Kidney capillary endothelial cell (primary cell): ENCODE data around the gene HIVEP2.

Experiments
- DNase-seq: peaks from one replicate; pipeline ENCODE4 v3.0.0-alpha.2; 2018; ENCODE audit warnings: low spot score

The HIVEP2 gene

GRCh38 chr6:142944124-142945048 is 590 bp downstream of the HIVEP2 start:
- DNase-seq, result peak; percentile 49

GRCh38 chr6:142943711-142944123 is 1.3 kb downstream of the HIVEP2 start:
- DNase-seq, result no peak

- DNase-seq, result peak; percentile 55
Measured at GRCh38 chr6:142942805-142943227, 2.2 kb downstream of the HIVEP2 start.

DNA sequence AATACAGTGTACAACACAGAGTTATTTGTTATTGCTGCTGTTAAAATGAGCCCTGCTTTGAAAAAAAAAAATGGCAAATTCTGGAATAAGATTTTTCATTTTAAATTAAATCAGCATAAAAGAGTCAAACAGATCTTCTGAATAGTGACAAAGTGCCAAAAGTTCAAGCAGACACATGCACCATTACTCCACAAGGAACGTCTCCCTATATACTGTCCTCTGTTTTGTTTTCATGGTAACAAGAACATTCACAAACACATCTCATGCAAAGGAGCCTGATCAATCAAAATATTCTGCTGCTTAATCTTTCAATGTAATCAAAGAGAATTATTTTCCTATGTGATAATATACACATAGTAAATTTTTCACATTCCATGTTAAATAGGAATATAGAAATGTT is 2.7 kb downstream of the HIVEP2 start:
- DNase-seq, result no peak

GRCh38 chr6:142941018-142941417 is 4.0 kb downstream of the HIVEP2 start:
- DNase-seq, result no peak

DNA sequence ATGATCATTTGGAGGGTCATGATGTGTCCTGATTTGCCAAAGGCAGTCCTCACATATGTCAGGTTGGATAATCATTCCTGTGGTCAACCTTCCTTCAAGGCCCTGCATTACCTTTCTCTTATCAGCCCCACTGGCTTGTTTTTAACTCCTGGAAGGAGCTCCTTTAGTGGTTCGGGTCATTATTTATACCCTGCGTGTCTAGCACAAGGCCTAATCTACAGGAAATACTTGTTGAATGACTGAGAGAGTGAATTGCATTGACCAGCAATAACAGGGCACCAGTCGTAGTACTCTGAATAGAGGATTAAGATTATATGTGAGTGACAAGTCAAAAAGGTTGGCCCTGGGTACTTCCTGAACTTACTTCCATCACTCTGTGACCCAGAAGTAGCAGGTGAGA is 4.5 kb downstream of the HIVEP2 start:
- no peak for DNase-seq

DNA sequence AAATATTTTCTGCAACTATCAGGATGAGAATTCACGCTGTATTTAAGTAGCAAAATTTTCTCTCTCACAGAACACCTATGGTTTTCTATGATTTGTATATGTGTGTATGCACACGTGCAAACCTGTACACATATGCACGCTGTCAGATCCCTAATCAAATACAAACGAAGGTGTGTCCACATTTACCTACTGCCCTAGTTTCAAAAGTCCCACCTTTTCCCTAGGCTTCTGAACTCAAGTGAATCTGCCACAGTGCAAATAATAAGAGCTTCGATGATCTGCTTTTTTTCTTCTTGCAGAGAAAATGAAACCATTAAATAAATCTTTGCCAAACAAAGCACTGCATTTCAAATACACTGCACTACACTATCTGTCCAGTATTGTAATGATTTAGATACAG is 6.5 kb downstream of the HIVEP2 start:
- no peak for DNase-seq

DNA sequence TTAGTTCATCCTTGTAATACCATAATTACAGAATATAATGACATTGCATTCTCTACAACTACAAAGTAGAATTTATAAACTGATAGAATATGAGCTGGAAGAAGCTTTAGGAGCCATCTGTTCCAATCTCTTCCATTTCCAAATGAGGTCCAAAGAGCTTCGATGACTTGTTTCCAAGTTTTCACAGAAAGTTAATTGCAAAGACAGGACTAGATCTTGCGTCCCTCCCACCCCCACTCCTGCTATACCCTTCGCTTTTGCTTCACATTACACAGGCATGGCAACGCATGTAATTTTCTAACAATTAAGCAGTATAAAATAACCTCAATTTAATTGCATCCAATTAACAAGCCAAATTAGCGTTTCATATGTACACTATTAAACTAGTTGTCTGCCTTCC is 7.0 kb downstream of the HIVEP2 start:
- DNase-seq, result no peak

DNA sequence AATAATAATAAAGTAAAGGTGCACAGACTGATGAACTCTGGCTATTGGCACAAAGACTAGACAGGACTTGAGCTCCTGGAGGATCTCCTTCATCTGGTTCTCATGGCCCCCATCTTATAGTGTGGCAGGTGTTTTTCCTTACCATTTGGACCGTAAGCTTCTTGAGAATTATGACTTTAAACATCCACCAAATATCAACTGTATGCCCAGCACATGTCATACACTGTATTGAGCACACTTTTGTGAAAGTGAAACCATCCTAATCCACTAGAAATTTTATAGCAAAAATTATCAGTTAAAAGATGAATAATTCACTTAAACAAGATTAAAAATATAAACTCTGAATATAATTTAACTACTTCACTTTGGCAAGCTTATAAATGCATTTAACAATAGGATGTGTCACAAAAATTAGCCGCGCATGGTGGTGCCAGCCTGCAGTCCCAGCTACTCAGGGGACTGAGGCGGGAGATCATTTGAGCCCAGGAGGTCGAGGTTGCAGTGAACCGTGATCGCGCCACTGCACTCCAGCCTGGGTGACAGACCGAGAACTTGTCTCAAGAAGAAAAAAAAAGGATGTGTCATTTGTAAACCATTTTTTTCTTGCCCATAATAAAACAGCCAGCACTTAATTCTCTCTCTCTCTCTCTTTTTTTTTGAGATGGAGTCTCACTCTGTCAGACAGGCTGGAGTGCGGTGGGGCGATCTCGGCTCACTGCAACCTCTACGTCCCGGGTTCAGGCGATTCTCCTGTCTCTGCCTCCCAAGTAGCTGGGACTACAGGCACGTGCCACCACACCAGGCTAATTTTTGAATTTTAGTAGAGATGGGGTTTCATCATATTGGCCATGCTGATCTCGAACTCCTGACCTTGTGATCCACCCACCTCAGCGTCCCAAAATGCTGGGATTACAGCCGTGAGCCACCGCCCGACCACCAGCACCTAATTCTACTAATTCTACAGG is 9.1 kb downstream of the HIVEP2 start:
- no peak for DNase-seq

- no peak for DNase-seq
Measured at GRCh38 chr6:142934599-142934998, 10.4 kb downstream of the HIVEP2 start.

- no peak for DNase-seq
Measured at GRCh38 chr6:142934106-142934505, 10.9 kb downstream of the HIVEP2 start.

DNA sequence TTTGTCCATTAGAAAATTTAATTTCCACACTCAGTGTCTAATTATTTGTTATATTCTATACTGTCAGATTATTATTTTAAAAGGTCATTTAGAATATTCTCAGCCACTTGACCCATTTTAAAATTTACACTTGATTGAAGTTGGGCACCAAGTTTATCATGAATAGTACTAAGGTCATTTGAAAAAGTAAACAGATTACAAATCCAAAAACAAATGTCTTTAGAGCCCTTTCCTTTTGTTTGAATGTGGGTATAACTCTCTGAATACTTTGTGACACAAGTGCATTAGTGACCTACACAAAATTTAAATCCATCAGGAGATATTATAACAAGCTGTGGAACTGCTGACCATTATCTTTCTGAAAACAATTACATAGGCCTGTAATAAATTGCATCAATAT is 11.3 kb downstream of the HIVEP2 start:
- DNase-seq, result no peak

- DNase-seq, result no peak
Measured at GRCh38 chr6:142932889-142933288, 12.1 kb downstream of the HIVEP2 start.

DNA sequence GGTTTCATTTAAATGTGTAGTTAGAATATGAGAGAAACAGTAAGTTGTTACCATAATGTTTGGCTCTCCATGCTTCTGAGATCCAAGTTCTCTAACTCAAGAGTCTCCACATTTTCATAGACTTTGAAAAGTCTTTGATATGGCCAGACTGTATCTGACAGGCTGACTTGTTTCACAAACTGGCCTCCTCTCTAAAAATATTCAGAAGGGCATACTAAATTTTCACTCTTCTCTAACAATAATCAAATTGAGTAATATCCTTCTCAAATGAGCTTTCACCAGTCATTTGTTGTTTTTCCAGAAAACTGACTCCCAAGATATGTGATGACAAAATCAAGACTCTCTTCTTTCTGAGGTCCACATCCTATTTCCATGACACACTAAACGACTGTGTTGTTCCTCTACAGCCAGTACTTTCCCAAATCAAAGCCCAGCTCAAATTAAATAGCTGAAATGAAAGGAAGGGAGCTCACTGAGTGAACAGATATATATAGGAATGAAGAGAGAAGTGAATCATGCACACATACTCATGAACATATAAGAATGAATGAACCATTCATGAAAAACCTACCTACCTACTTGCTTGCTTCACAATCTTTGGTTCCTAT is 15.1 kb downstream of the HIVEP2 start:
- no peak for DNase-seq

DNA sequence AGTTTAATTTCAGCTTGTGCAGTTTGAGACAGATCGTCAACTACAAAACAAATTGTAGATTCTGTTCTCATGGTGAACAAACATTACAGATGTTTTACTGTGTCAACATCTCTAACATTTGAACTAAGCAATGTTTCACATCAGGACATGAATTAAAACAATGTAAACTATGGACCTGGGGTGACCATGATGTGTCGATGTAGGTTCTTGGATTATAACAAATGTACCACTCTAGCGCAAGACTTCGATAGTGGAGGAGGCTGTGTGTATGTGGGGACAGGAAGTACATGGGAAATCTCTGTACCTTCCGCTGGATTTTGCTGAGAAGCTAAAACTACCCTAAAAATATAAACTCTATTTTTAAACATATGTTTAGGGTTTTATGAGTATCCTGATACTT is 17.1 kb downstream of the HIVEP2 start:
- no peak for DNase-seq

DNA sequence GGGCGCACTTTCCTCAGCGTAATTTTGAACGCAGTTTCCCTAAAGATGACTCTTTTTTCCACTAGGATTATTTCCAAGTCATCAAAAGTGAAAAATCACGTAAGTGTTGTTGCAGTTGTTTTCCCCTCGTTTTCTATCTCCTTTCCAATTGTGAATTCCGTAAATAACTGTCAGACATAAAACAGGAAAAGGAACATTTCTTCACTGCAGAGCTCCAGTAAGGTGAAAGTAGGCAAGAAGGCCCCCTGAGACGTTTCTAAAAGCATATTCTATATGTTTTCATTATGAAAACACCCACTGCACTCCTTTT is 17.8 kb downstream of the HIVEP2 start:
- peak; percentile 35 for DNase-seq

DNA sequence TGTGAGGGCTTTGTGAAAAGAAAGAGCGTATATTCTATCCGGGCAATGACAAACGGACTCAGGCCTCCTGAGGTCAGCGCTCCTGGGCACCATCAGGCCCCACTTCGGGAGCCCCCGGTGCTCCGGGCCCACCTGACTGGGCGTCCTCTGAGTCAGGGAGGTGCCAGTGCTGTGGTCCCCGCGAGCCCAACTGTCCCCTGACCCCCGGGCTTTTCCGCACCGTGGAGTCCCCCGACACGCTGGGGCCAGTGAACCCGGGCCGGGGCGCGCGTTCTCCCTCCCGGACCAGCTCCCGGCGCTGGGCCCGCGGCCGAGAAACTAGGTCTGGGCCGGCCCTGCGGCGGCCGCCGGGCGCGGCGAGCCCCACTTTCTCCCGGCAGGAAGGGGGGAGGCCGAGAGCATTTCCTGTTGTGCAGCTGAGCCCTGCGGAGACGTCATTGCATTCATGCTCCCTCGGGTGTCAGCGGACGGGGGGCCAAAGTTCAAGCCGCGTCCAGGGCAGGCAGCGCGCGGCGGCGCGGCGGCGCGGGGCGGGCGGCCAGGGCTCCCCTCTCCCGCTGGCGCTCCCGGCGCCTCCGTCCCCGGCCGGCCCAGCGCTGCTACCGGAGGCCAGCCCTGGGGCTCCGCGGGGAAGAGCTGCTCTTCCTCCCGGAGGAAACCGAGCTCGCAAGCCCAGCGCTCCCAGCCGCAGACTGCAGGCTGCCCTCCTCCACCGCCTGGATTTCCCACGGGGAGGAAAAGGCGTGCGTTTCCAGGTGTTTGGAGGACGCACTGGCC is 18.3 kb downstream of the HIVEP2 start:
- peak; percentile 83 for DNase-seq

DNA sequence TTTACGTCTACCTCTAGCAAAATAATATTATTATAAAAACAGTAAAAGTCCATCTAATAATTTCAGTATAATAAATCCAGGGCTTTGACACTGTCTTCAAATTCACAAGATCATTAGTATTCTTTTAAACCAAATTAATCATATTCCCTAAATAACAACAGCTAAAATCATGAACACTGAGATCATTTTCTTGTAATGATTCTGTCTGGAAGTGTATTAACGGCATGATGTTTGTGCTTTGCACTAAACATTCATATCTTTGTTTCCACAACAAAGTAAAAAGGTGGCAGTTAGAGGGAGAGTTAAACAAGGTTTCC is 18.8 kb downstream of the HIVEP2 start:
- DNase-seq, result no peak

DNA sequence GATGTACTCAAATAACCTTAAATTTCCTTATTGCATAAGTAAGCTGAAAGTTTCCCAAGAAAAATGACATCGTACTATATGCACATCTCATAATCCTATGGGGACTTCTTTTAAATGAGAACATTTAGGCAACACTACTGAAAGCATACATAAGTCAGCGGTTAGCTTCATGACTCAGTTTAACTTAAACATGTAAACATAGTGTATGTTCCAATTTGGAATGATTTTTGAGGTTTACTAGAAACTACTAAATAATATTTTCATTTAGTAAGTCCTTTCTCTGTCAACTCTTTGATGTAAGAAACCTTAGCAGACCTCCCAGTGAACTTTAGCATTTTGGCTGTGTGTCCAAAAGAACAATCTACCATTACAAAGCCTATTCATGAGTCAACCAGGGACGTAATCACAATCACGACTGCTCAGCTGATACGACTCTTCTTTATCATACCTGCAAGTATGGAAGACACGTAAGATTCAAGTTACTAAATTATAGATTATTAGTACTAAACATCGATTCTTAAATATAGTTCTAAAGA is 19.3 kb downstream of the HIVEP2 start:
- no peak for DNase-seq

DNA sequence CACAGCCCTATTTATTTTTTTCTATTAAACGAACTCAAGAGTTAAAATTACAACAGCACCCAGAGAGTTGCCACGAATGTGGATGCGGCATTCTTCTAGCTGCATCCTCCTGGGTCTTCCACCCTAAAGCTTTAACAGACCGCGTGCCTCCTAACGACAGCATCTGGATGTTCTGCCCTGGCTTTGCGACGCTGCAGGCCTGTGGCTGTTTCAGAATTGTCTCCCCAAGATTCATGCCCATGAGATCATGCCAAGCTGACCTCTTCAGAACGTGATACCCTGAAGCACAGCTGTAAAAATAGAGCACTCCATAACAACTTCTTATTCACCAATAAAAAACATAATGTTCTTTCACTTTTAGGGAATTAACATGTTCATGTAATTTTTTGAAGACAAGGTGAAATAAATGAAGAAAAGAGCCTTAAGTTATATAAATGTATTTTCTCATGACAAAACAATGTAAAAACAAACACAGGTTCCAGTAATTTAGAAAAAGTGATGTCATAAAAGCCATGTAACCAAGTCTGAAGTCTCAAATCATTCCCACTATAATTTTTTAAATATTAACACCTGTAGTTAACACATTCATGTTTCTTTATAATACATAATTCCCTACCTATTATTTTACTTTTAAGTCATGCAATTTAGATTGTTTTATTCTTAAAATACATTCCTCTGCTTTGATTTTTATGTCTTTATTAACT is 26.5 kb downstream of the HIVEP2 start:
- no peak for DNase-seq

DNA sequence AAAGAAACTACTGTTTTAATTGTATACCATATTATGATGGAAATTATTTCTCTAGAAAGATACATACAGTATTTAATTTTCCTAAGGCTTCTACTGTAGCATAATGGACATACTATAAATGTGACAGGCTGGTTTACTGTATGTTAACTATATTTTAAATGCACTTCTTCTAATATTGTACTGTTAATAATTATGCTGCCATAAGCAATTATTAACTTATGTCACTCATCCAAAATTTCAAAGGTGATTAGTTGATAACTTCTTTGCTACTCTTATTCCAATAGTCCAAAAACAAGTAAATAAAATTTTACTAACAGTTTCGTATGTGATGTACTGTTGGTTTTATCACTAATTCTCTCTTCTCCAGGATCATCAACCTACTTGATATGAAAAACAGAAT is 28.1 kb downstream of the HIVEP2 start:
- no peak for DNase-seq
